GM12864 (cell line): ENCODE measurements around the gene PTCSC3.

Source experiments
- DNase-seq: peaks from one replicate; pipeline ENCODE4 v3.0.0-alpha.2; 2011; ENCODE audit warnings: low read depth
- H3K4me3 ChIP-seq: 2 replicates; pipeline ENCODE4 v1.5.1; 2011; ENCODE audit warnings: mild to moderate bottlenecking, low read depth, low read length, control low read depth
- CTCF ChIP-seq: IDR thresholded peaks from 2 replicates; pipeline ENCODE4 v1.5.1; 2011; ENCODE audit warnings: low read depth, mild to moderate bottlenecking, moderate library complexity, low read length, control low read depth, inconsistent platforms; ENCODE audit errors: missing control alignments

PTCSC3 gene

GRCh38 chr14:36176524-36176923 is at the start of gene PTCSC3:
PTCSC3 (minus strand) TSS chr14:36176722.
- TF ChIP-seq CTCF: no peak
- no peak within 1 kb of the TSS for H3K4me3 ChIP-seq
- DNase-seq: no peak

- DNase-seq: no peak
- no peak for TF ChIP-seq CTCF
- no peak overlapping the region for H3K4me3 ChIP-seq
Measured at GRCh38 chr14:36226164-36226563, 49.6 kb upstream of the PTCSC3 start.

- no peak overlapping the region for H3K4me3 ChIP-seq
- no peak for TF ChIP-seq CTCF
- DNase-seq: no peak
Measured at GRCh38 chr14:36224176-36224575, 47.7 kb upstream of the PTCSC3 start.

GRCh38 chr14:36223558-36223957 is 47.0 kb upstream of the PTCSC3 start:
- H3K4me3 ChIP-seq: no peak overlapping the region
- no peak for DNase-seq
- TF ChIP-seq CTCF: no peak

- TF ChIP-seq CTCF: no peak
- DNase-seq: no peak
Measured at GRCh38 chr14:36222952-36223468, 46.5 kb upstream of the PTCSC3 start.

GRCh38 chr14:36222337-36222736 is 45.8 kb upstream of the PTCSC3 start:
- TF ChIP-seq CTCF: no peak
- no peak for DNase-seq
- no peak overlapping the region for H3K4me3 ChIP-seq

More at GRCh38 chr14:36222952-36223468, 46.5 kb upstream of the PTCSC3 start:
- no peak overlapping the region for H3K4me3 ChIP-seq

GRCh38 chr14:36221112-36221511 is 44.6 kb upstream of the PTCSC3 start:
- TF ChIP-seq CTCF: no peak
- no peak for DNase-seq
- H3K4me3 ChIP-seq: no peak overlapping the region
